ENCODE results near the gene TAP1. TPM values are rescaled to one million over a fixed set of nuclear protein-coding genes. Genes with fewer than 3 reads are reported as not detected.

Gene TAP1
- total and polyA plus RNA-seq, 7 experiments from 2014 or later = 92.1 to 500 (median 121) TPM

- POLR2A ChIA-PET = interaction anchor here (1.2 kb wide), 1 partner anchor 83 kb away, joined by 4 read pairs; no protein-coding TSS in a partner anchor
- no peaks in the 10 kb centered on the region for H3K36me3 ChIP-seq (ENCODE audit: control insufficient read depth in 2 of 3, insufficient read depth in 3 of 3, low read length in 3 of 3)
- no peak for DNase-seq
- no peak for ATAC-seq
- H3K27ac Mint-ChIP-seq = peak overlapping the region in 1 of 9 donors; percentile 72
- CTCF ChIA-PET = interaction anchor here (0.6 kb wide), 2 partner anchors 96 to 1033 kb away, joined by 3 to 4 read pairs; no protein-coding TSS in a partner anchor
- peaks cover 0 to 10% (median 0%) of the 10 kb centered on the region in 5 donors for H3K27me3 Mint-ChIP-seq
- H3K4me3 Mint-ChIP-seq = no peak overlapping the region
- no peaks in the 10 kb centered on the region for H3K27me3 ChIP-seq (ENCODE audit: control insufficient read depth in 2 of 2, insufficient read depth in 2 of 2, low read length in 2 of 2)
- no peak overlapping the region for H3K4me3 ChIP-seq (ENCODE audit: low read length)
- peaks cover 0 to 2% (median 0%) of the 10 kb centered on the region in 5 donors for H3K36me3 Mint-ChIP-seq
- H3K27ac ChIP-seq (ENCODE audit: low read depth, low read length) = no peak overlapping the region
- H3K4me1 Mint-ChIP-seq = peaks cover 0 to 9% (median 4%) of the 10 kb centered on the region in 7 donors
- H3K9me3 ChIP-seq (ENCODE audit: control insufficient read depth in 2 of 3, low read length in 3 of 3) = no peaks in the 10 kb centered on the region
- H3K9me3 Mint-ChIP-seq = no peaks in the 10 kb centered on the region
- intact Hi-C loops (cut with micrococcal nuclease) = no loop called here
- no peaks in the 10 kb centered on the region for H3K4me1 ChIP-seq (ENCODE audit: control insufficient read depth in 2 of 2, insufficient read depth in 2 of 2, low read length in 2 of 2)
Observed at GRCh38 chr6:32888576-32888975, 35.1 kb upstream of the TAP1 start.

GRCh38 chr6:32887616-32888015 lies 34.1 kb upstream of the TAP1 start:
- H3K27me3 ChIP-seq (ENCODE audit: control insufficient read depth in 2 of 2, insufficient read depth in 2 of 2, low read length in 2 of 2) = no peaks in the 10 kb centered on the region
- peaks cover 0 to 10% (median 0%) of the 10 kb centered on the region in 5 donors for H3K27me3 Mint-ChIP-seq
- no peaks in the 10 kb centered on the region for H3K9me3 Mint-ChIP-seq
- no peak overlapping the region for H3K27ac Mint-ChIP-seq
- CTCF ChIA-PET = interaction anchor here (1.1 to 2.7 kb wide), 2 partner anchors 66 to 93 kb away, joined by 3 to 18 read pairs; partner anchors contain the start of gene HLA-DMA
- DNase-seq (no peak), ATAC-seq (no peak)
- no peak overlapping the region for H3K4me3 ChIP-seq (ENCODE audit: low read length)
- H3K9me3 ChIP-seq (ENCODE audit: control insufficient read depth in 2 of 3, low read length in 3 of 3) = no peaks in the 10 kb centered on the region
- POLR2A ChIA-PET = interaction anchor here (1.2 kb wide), 1 partner anchor 84 kb away, joined by 4 read pairs; no protein-coding TSS in a partner anchor
- H3K36me3 ChIP-seq (ENCODE audit: control insufficient read depth in 2 of 3, insufficient read depth in 3 of 3, low read length in 3 of 3) = no peaks in the 10 kb centered on the region
- no peaks in the 10 kb centered on the region for H3K4me1 ChIP-seq (ENCODE audit: control insufficient read depth in 2 of 2, insufficient read depth in 2 of 2, low read length in 2 of 2)
- peaks cover 0 to 4% (median 0%) of the 10 kb centered on the region in 7 donors for H3K4me1 Mint-ChIP-seq
- H3K4me3 Mint-ChIP-seq = no peak overlapping the region
- no peak overlapping the region for H3K27ac ChIP-seq (ENCODE audit: low read depth, low read length)
- no peaks in the 10 kb centered on the region for H3K36me3 Mint-ChIP-seq
- intact Hi-C loops (cut with micrococcal nuclease) = no loop called here

DNA sequence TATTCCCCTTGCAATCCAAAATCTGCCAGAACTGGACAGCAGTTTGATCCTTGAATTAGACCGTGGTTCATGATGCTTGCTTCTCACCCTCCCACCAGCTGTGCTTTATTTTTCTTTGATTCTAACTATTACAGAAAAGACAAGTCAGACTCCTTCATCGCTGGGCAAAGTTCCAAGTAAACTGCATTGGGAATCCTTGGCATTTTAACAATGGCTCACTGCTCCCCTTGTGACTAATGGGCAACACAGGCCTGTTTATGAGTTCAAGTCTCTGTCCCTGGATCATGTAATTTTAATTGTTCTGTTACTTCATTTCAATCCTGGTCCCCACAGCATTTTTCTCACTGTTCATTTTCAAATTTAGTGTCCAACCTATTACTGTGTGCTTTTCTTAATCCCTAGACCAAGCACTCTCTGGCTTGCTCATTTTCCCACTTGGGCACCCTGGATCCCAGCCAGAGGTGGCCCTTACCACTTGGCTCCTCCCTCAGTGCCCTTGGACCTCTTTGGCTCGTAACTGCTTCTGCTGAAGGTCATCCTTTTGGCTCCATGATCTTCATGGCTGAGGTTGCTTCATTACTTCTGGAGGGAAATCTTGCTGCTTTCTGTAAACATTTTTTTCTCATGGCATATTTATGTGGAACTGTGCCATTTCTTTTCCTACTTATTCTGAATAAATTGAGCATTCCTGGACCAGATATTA lies 33.3 kb upstream of the TAP1 start:
- no peak overlapping the region for H3K4me3 ChIP-seq (ENCODE audit: low read length)

DNA sequence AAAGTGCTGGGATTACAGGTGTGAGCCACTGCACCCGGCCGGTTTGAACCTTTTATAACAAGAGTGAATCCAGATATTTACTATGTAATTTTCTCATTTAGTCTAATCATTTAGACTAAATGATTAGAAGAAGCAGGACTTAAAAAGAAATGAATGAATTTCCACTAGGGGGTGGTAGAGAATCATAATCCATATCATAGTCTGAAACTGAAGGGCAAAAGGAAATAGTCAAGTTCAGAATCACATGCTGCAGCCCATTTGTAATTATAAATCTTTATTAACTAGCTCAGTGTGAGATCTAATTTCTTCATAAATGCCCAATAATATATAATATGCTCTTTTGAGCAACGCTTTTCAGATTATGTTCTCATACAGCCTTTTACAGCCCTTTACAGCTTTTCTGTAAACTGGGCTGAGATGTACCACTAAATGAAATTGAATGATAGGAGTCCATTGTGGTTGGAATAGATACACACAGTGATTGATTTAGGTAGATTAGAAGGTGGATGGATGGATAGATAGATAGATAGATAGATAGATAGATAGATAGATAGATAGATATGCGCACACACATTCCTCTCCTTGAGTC lies 32.3 kb upstream of the TAP1 start:
- H3K27ac ChIP-seq (ENCODE audit: low read depth, low read length) = no peak overlapping the region
- H3K27me3 ChIP-seq (ENCODE audit: control insufficient read depth in 2 of 2, insufficient read depth in 2 of 2, low read length in 2 of 2) = no peaks in the 10 kb centered on the region
- no peak overlapping the region for H3K4me3 ChIP-seq (ENCODE audit: low read length)
- H3K9me3 Mint-ChIP-seq = no peaks in the 10 kb centered on the region
- no peak overlapping the region for H3K27ac Mint-ChIP-seq
- DNase-seq = peak in 7 of 9 donors; percentile 48 to 78 (median 68)
- peaks cover 0 to 5% (median 0%) of the 10 kb centered on the region in 5 donors for H3K36me3 Mint-ChIP-seq
- intact Hi-C loops (cut with micrococcal nuclease) = loop anchor here (1.0 kb wide), 5 partner anchors 48 to 99 kb away; partner anchors contain the start of gene HLA-DMA (in 2 of the 2)
- H3K9me3 ChIP-seq (ENCODE audit: control insufficient read depth in 2 of 3, low read length in 3 of 3) = no peaks in the 10 kb centered on the region
- POLR2A ChIA-PET = interaction anchor here (0.6 to 1.8 kb wide), 8 partner anchors 10 to 97 kb away, joined by 3 to 10 read pairs (median 4); no protein-coding TSS in a partner anchor
- no peaks in the 10 kb centered on the region for H3K36me3 ChIP-seq (ENCODE audit: control insufficient read depth in 2 of 3, insufficient read depth in 3 of 3, low read length in 3 of 3)
- peak; percentile 69 for ATAC-seq
- H3K4me1 Mint-ChIP-seq = peaks cover 0 to 4% (median 0%) of the 10 kb centered on the region in 7 donors
- H3K27me3 Mint-ChIP-seq = peaks cover 0 to 10% (median 0%) of the 10 kb centered on the region in 5 donors
- H3K4me1 ChIP-seq (ENCODE audit: control insufficient read depth in 2 of 2, insufficient read depth in 2 of 2, low read length in 2 of 2) = no peaks in the 10 kb centered on the region
- CTCF ChIA-PET = interaction anchor here (0.7 to 3.6 kb wide), 24 partner anchors 14 to 133 kb away, joined by 3 to 51 read pairs (median 4); partner anchors contain the start of genes BRD2, HLA-DMA and TAP2
- H3K4me3 Mint-ChIP-seq = no peak overlapping the region

More for the DNA sequence above, 33.3 kb upstream of the TAP1 start:
- no peak overlapping the region for H3K4me3 Mint-ChIP-seq
- no peak for ATAC-seq
- CTCF ChIA-PET = interaction anchor here (0.9 to 3.6 kb wide), 14 partner anchors 20 to 102 kb away, joined by 3 to 51 read pairs (median 4); partner anchors contain the start of genes BRD2 and HLA-DMA
- peak overlapping the region in 1 of 9 donors; percentile 31 for H3K27ac Mint-ChIP-seq
- H3K9me3 Mint-ChIP-seq = no peaks in the 10 kb centered on the region
- peaks cover 0 to 4% (median 0%) of the 10 kb centered on the region in 7 donors for H3K4me1 Mint-ChIP-seq
- intact Hi-C loops (cut with micrococcal nuclease) = no loop called here
- H3K27me3 Mint-ChIP-seq = peaks cover 0 to 10% (median 0%) of the 10 kb centered on the region in 5 donors
- no peaks in the 10 kb centered on the region for H3K9me3 ChIP-seq (ENCODE audit: control insufficient read depth in 2 of 3, low read length in 3 of 3)
- H3K27me3 ChIP-seq (ENCODE audit: control insufficient read depth in 2 of 2, insufficient read depth in 2 of 2, low read length in 2 of 2) = no peaks in the 10 kb centered on the region
- DNase-seq = no peak
- no peak overlapping the region for H3K27ac ChIP-seq (ENCODE audit: low read depth, low read length)
- POLR2A ChIA-PET = interaction anchor here (1.0 to 1.8 kb wide), 5 partner anchors 61 to 96 kb away, joined by 3 to 10 read pairs (median 4); no protein-coding TSS in a partner anchor
- H3K36me3 ChIP-seq (ENCODE audit: control insufficient read depth in 2 of 3, insufficient read depth in 3 of 3, low read length in 3 of 3) = no peaks in the 10 kb centered on the region
- no peaks in the 10 kb centered on the region for H3K4me1 ChIP-seq (ENCODE audit: control insufficient read depth in 2 of 2, insufficient read depth in 2 of 2, low read length in 2 of 2)
- peaks cover 0 to 2% (median 0%) of the 10 kb centered on the region in 5 donors for H3K36me3 Mint-ChIP-seq

GRCh38 chr6:32883789-32884188 lies 30.3 kb upstream of the TAP1 start:
- no peak overlapping the region for H3K4me3 ChIP-seq (ENCODE audit: low read length)
- H3K4me3 Mint-ChIP-seq = no peak overlapping the region
- H3K27ac Mint-ChIP-seq = no peak overlapping the region
- CTCF ChIA-PET = interaction anchor here (0.6 to 3.6 kb wide), 5 partner anchors 9 to 103 kb away, joined by 3 to 51 read pairs (median 7); partner anchors contain the start of gene HLA-DMA
- H3K9me3 ChIP-seq (ENCODE audit: control insufficient read depth in 2 of 3, low read length in 3 of 3) = no peaks in the 10 kb centered on the region
- H3K27ac ChIP-seq (ENCODE audit: low read depth, low read length) = no peak overlapping the region
- H3K4me1 Mint-ChIP-seq = peaks cover 0 to 4% (median 0%) of the 10 kb centered on the region in 7 donors
- peaks cover 8 to 15% (median 10%) of the 10 kb centered on the region in 5 donors for H3K36me3 Mint-ChIP-seq
- POLR2A ChIA-PET = interaction anchor here (0.6 to 3.1 kb wide), 2 partner anchors 89 to 455 kb away, joined by 3 to 8 read pairs; no protein-coding TSS in a partner anchor
- H3K27me3 Mint-ChIP-seq = peaks cover 0 to 6% (median 0%) of the 10 kb centered on the region in 5 donors
- H3K4me1 ChIP-seq (ENCODE audit: control insufficient read depth in 2 of 2, insufficient read depth in 2 of 2, low read length in 2 of 2) = no peaks in the 10 kb centered on the region
- peaks cover 0 to 4% (median 0%) of the 10 kb centered on the region in 3 experiments for H3K36me3 ChIP-seq (ENCODE audit: control insufficient read depth in 2 of 3, insufficient read depth in 3 of 3, low read length in 3 of 3)
- H3K9me3 Mint-ChIP-seq = no peaks in the 10 kb centered on the region
- DNase-seq (no peak), ATAC-seq (no peak)
- H3K27me3 ChIP-seq (ENCODE audit: control insufficient read depth in 2 of 2, insufficient read depth in 2 of 2, low read length in 2 of 2) = no peaks in the 10 kb centered on the region
- intact Hi-C loops (cut with micrococcal nuclease) = no loop called here

- H3K4me3 ChIP-seq (ENCODE audit: low read length) = no peak overlapping the region
- H3K36me3 ChIP-seq (ENCODE audit: control insufficient read depth in 2 of 3, insufficient read depth in 3 of 3, low read length in 3 of 3) = peaks cover 0 to 4% (median 0%) of the 10 kb centered on the region in 3 experiments
- H3K27ac Mint-ChIP-seq = no peak overlapping the region
- POLR2A ChIA-PET = interaction anchor here (1.0 to 3.1 kb wide), 4 partner anchors 42 to 101 kb away, joined by 3 to 8 read pairs (median 4); partner anchors contain the start of gene TAP2
- CTCF ChIA-PET = interaction anchor here (0.6 to 2.1 kb wide), 9 partner anchors 11 to 129 kb away, joined by 3 to 8 read pairs (median 4); partner anchors contain the start of gene HLA-DMA
- H3K27me3 ChIP-seq (ENCODE audit: control insufficient read depth in 2 of 2, insufficient read depth in 2 of 2, low read length in 2 of 2) = no peaks in the 10 kb centered on the region
- H3K9me3 Mint-ChIP-seq = no peaks in the 10 kb centered on the region
- no peaks in the 10 kb centered on the region for H3K9me3 ChIP-seq (ENCODE audit: control insufficient read depth in 2 of 3, low read length in 3 of 3)
- intact Hi-C loops (cut with micrococcal nuclease) = no loop called here
- H3K36me3 Mint-ChIP-seq = peaks cover 10 to 15% (median 11%) of the 10 kb centered on the region in 5 donors
- H3K27me3 Mint-ChIP-seq = peaks cover 0 to 2% (median 0%) of the 10 kb centered on the region in 5 donors
- ATAC-seq (no peak), DNase-seq (no peak)
- H3K4me3 Mint-ChIP-seq = no peak overlapping the region
- no peak overlapping the region for H3K27ac ChIP-seq (ENCODE audit: low read depth, low read length)
- H3K4me1 Mint-ChIP-seq = peaks cover 0 to 4% (median 0%) of the 10 kb centered on the region in 7 donors
- H3K4me1 ChIP-seq (ENCODE audit: control insufficient read depth in 2 of 2, insufficient read depth in 2 of 2, low read length in 2 of 2) = no peaks in the 10 kb centered on the region
Observed at GRCh38 chr6:32882879-32883250, 29.4 kb upstream of the TAP1 start.

All from naive thymus-derived CD4-positive, alpha-beta T cell (primary cell).